Measurements from ENCODE around the gene TMEM151B. TPM values are rescaled to one million over a fixed set of nuclear protein-coding genes. Genes with fewer than 3 reads are reported as not detected.
A peak's percentile ranks its signal among the peaks of the same experiment; 100 is the strongest.

Gene TMEM151B
- total and polyA plus RNA-seq, 2 donors (not counting 1 experiment from before 2014, with no cell fraction given): 0.01 to 0.10 TPM

- Mint-ChIP-seq H3K27me3 (no peaks in the 10 kb centered on the region), H3K4me3 (no peak overlapping the region), H3K27ac (no peak overlapping the region), H3K9me3 (ENCODE audit: insufficient read depth) (no peaks in the 10 kb centered on the region), H3K4me1 (peaks cover 8% of the 10 kb centered on the region)
- DNase-seq: no peak
- CTCF ChIA-PET: interaction anchor here (2.1 to 2.4 kb wide), 2 partner anchors 9 to 61 kb away, joined by 10 to 16 read pairs; partner anchors contain the start of gene SLC29A1
- no peak overlapping the region for H3K4me2 ChIP-seq (replicated peaks; ENCODE audit: low read depth, low read length, poor library complexity, severe bottlenecking)
- H3K27ac ChIP-seq (ENCODE audit: low read length in 2 of 2): no peak overlapping the region
- peaks cover 6 to 8% of the 10 kb centered on the region in 2 donors for H3K4me1 ChIP-seq (ENCODE audit: control insufficient read depth in 2 of 2, insufficient read depth in 2 of 2, low read length in 2 of 2)
- H3K9ac ChIP-seq (ENCODE audit: low read length): no peak overlapping the region
- H3K4me3 ChIP-seq (ENCODE audit: control extremely low read depth in 1 of 5, extremely low read depth in 1 of 5, insufficient read depth in 1 of 5, low read depth in 2 of 5, low read length in 4 of 5): no peak overlapping the region
- no peaks in the 10 kb centered on the region for H3K27me3 ChIP-seq (replicated peaks in 1 of 4; ENCODE audit: control extremely low read depth in 1 of 4, control insufficient read depth in 3 of 4, insufficient read depth in 4 of 4, low read length in 3 of 4)
- no peaks in the 10 kb centered on the region for H4K20me1 ChIP-seq (ENCODE audit: control insufficient read depth, insufficient read depth, low read length, poor library complexity, severe bottlenecking)
- intact Hi-C loops (cut with micrococcal nuclease): no loop called here
- no peak overlapping the region for H2AFZ ChIP-seq (ENCODE audit: insufficient read depth, low read depth, low read length, poor library complexity, severe bottlenecking)
- TF ChIP-seq EZH2 (IDR thresholded peaks at IDR 0.05; ENCODE audit: borderline replicate concordance, insufficient read depth, low read depth, low read length, poor library complexity, severe bottlenecking) (no peak), CTCF (IDR thresholded peaks at IDR 0.05) (no peak)
- no peaks in the 10 kb centered on the region for H3K9me3 ChIP-seq (ENCODE audit: control extremely low read depth in 1 of 3, control insufficient read depth in 2 of 3, insufficient read depth in 1 of 3, low read length in 2 of 3)
- H3K36me3 ChIP-seq (replicated peaks in 1 of 2; ENCODE audit: control extremely low read depth in 1 of 2, control insufficient read depth in 1 of 2, extremely low read depth in 1 of 2, insufficient read depth in 2 of 2, low read length in 1 of 2): no peaks in the 10 kb centered on the region
- WGBS (ENCODE audit: insufficient coverage): 96% methylated on average over 10 of the region's 16 CpGs
- POLR2A ChIA-PET: no interaction called here
- H3K79me2 ChIP-seq (ENCODE audit: control insufficient read depth, insufficient read depth, low read length): no peaks in the 10 kb centered on the region
- no peak for ATAC-seq (ENCODE audit: low read depth)
Measured at GRCh38 chr6:44232676-44233566, 37.3 kb upstream of the TMEM151B start.

- Mint-ChIP-seq H3K4me1 (peaks cover 15% of the 10 kb centered on the region), H3K27me3 (no peaks in the 10 kb centered on the region), H3K27ac (no peak overlapping the region), H3K9me3 (ENCODE audit: insufficient read depth) (no peaks in the 10 kb centered on the region), H3K4me3 (no peak overlapping the region)
- Histone ChIP-seq H3K79me2 (ENCODE audit: control insufficient read depth, insufficient read depth, low read length) (no peaks in the 10 kb centered on the region), H3K4me3 (ENCODE audit: control extremely low read depth in 1 of 5, extremely low read depth in 1 of 5, insufficient read depth in 1 of 5, low read depth in 2 of 5, low read length in 4 of 5) (no peak overlapping the region), H3K9me3 (ENCODE audit: control extremely low read depth in 1 of 3, control insufficient read depth in 2 of 3, insufficient read depth in 1 of 3, low read length in 2 of 3) (no peaks in the 10 kb centered on the region), H3K9ac (ENCODE audit: low read length) (no peak overlapping the region), H4K20me1 (ENCODE audit: control insufficient read depth, insufficient read depth, low read length, poor library complexity, severe bottlenecking) (no peaks in the 10 kb centered on the region), H3K27me3 (replicated peaks in 1 of 4; ENCODE audit: control extremely low read depth in 1 of 4, control insufficient read depth in 3 of 4, insufficient read depth in 4 of 4, low read length in 3 of 4) (no peaks in the 10 kb centered on the region), H3K36me3 (replicated peaks in 1 of 2; ENCODE audit: control extremely low read depth in 1 of 2, control insufficient read depth in 1 of 2, extremely low read depth in 1 of 2, insufficient read depth in 2 of 2, low read length in 1 of 2) (no peaks in the 10 kb centered on the region), H3K4me2 (replicated peaks; ENCODE audit: low read depth, low read length, poor library complexity, severe bottlenecking) (no peak overlapping the region), H3K4me1 (ENCODE audit: control insufficient read depth in 2 of 2, insufficient read depth in 2 of 2, low read length in 2 of 2) (peaks cover 6 to 14% of the 10 kb centered on the region in 2 donors), H3K27ac (ENCODE audit: low read length in 2 of 2) (no peak overlapping the region), H2AFZ (ENCODE audit: insufficient read depth, low read depth, low read length, poor library complexity, severe bottlenecking) (no peak overlapping the region)
- CTCF ChIA-PET: interaction anchor here (2.1 to 4.5 kb wide), 4 partner anchors 10 to 135 kb away, joined by 10 to 37 read pairs (median 24); partner anchors contain the start of genes HSP90AB1 and SLC29A1
- intact Hi-C loops (cut with micrococcal nuclease): loop anchor here (1.0 kb wide), 1 partner anchor 61 kb away; no protein-coding TSS in a partner anchor
- ATAC-seq (ENCODE audit: low read depth): no peak
- no peak for TF ChIP-seq CTCF (IDR thresholded peaks at IDR 0.05)
- no peak for TF ChIP-seq EZH2 (IDR thresholded peaks at IDR 0.05; ENCODE audit: borderline replicate concordance, insufficient read depth, low read depth, low read length, poor library complexity, severe bottlenecking)
- 73% methylated on average over 10 of the region's 14 CpGs for WGBS (ENCODE audit: insufficient coverage)
- POLR2A ChIA-PET: no interaction called here
- DNase-seq: peak; percentile 6
Measured at GRCh38 chr6:44233567-44234100, 36.6 kb upstream of the TMEM151B start.
